C4-2B (cell line): ENCODE results near the gene SEC14L2.

Experiments used
- H3K27ac ChIP-seq: fragments of 450-650 bp; 2 replicates; pipeline ENCODE4 v1.5.1; 2017
- ZFX ChIP-seq: fragments of 450-650 bp; IDR thresholded peaks from 2 replicates; pipeline ENCODE4 v1.6.1; 2017
- TF ChIP-seq, protein P1 (sequence below): fragments of 450-650 bp; conservative IDR thresholded peaks from 2 replicates; pipeline ENCODE4 v1.5.1; 2017; ENCODE audit warnings: mild to moderate bottlenecking

Gene SEC14L2

DNA sequence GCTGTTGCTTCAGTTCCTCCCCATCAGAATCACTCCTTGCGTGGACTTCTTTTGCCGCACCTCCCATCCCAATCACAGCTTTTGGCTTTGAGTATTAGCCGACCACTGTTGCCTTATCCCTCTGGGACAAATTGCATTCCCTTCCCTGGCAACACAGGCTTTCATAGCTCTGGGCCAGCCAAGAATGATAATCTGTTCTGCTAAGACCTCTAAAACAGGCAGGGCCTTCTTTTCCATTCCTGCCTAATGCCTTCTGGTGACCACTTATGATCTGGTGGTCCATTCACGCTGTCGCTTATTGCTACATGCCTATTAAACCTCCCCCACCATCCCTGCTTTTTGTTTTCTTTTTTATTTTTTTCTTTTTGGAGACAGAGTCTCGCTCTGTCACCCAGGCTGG is 9.6 kb downstream of the SEC14L2 start:
- no peak for TF ChIP-seq ZFX
- TF ChIP-seq, protein P1, sequence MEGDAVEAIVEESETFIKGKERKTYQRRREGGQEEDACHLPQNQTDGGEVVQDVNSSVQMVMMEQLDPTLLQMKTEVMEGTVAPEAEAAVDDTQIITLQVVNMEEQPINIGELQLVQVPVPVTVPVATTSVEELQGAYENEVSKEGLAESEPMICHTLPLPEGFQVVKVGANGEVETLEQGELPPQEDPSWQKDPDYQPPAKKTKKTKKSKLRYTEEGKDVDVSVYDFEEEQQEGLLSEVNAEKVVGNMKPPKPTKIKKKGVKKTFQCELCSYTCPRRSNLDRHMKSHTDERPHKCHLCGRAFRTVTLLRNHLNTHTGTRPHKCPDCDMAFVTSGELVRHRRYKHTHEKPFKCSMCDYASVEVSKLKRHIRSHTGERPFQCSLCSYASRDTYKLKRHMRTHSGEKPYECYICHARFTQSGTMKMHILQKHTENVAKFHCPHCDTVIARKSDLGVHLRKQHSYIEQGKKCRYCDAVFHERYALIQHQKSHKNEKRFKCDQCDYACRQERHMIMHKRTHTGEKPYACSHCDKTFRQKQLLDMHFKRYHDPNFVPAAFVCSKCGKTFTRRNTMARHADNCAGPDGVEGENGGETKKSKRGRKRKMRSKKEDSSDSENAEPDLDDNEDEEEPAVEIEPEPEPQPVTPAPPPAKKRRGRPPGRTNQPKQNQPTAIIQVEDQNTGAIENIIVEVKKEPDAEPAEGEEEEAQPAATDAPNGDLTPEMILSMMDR, result no peak

DNA sequence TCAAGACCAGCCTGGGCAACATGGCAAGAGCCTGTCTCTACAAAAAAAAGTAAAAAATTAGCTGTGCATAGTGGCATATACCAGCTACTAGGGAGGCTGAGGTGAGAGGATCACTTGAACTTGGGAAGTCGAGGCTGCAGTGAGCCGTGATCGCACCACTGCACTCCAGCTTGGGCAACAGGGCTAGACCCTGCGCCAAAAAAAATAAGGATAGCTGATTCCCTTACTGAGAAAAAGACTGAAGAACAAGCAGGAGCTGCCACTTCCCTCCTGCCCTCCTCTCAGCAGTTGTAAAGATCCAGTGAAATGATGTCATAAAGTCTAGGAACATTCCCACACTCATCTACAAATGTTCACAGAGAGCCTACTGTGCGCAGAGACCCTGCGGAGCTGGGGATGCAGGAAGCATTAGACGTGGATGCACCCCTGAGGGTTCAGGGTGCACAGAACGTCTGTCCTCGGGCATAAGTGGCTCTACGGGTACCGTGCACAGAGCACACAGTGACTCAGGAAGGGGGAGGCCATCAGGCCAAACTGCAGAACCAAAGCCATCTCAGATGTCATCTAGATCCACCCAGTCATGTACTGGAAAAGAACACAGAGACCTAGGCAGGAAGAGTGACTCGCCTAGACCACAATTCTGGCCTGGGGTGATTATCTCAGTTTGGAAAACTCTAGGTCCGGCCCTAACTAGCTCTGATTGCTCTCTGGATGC is 11.7 kb downstream of the SEC14L2 start:
- TF ChIP-seq, protein P1, result no peak
- TF ChIP-seq ZFX, result no peak
- H3K27ac ChIP-seq, result no peak overlapping the region

More for the DNA sequence above, 9.6 kb downstream of the SEC14L2 start:
- no peak overlapping the region for H3K27ac ChIP-seq

DNA sequence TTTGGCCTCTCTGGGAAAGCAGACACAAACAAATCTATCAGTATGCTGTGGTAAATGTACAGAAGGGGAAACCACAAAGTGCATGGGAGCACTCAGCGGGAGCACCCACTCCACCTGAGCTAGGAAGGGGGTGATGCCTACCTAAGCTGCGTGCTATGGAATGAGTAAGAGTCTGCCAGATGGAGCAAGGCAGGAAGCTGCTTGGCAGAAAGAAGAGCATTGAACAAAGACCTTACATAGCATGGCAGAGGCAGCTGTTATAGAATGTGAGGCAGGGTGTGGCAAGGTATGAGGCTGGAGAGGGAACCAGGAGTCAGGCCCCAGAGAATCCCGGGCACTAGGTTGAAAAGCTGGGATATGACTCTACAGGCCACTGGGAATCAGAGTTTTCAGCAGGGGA is 15.0 kb downstream of the SEC14L2 start:
- no peak for TF ChIP-seq ZFX
- TF ChIP-seq, protein P1, result no peak
- no peak overlapping the region for H3K27ac ChIP-seq

GRCh38 chr22:30413001-30413400 is 16.2 kb downstream of the SEC14L2 start:
- no peak for TF ChIP-seq ZFX
- TF ChIP-seq, protein P1, result no peak
- H3K27ac ChIP-seq, result no peak overlapping the region

GRCh38 chr22:30413745-30414524 is 17.1 kb downstream of the SEC14L2 start:
- TF ChIP-seq, protein P1, result no peak
- no peak for TF ChIP-seq ZFX
- H3K27ac ChIP-seq, result no peak overlapping the region

GRCh38 chr22:30414525-30415047 is 17.8 kb downstream of the SEC14L2 start:
- TF ChIP-seq ZFX, result no peak
- TF ChIP-seq, protein P1, result no peak
- no peak overlapping the region for H3K27ac ChIP-seq

- H3K27ac ChIP-seq, result peak overlapping the region; percentile 81
- TF ChIP-seq, protein P1, result no peak
- TF ChIP-seq ZFX, result no peak
Observed at GRCh38 chr22:30416403-30416802, 19.6 kb downstream of the SEC14L2 start.
